Measurements from ENCODE around the gene KRTAP12-2.
"Not testable (repeated sequence)": the region's sequence is repeated elsewhere in the genome, so short reads cannot be mapped to it uniquely, and the experiment has no call there.

KRTAP12-2 gene

GRCh38 chr21:44702111-44702972 lies 35.6 kb upstream of the KRTAP12-2 start:
- no peak for DNase-seq (ENCODE audit: low read depth in 2 of 2)

- no peak for DNase-seq (ENCODE audit: low read depth in 2 of 2)
These were observed 34.8 kb upstream of the KRTAP12-2 start for GRCh38 chr21:44701541-44701940.

GRCh38 chr21:44701023-44701400 lies 34.3 kb upstream of the KRTAP12-2 start:
- no peak for DNase-seq (ENCODE audit: low read depth in 2 of 2)

GRCh38 chr21:44700101-44701022 lies 33.6 kb upstream of the KRTAP12-2 start:
- DNase-seq (ENCODE audit: low read depth in 2 of 2), result no peak

GRCh38 chr21:44699502-44700001 lies 32.8 kb upstream of the KRTAP12-2 start:
- DNase-seq (ENCODE audit: low read depth in 2 of 2), result no peak

GRCh38 chr21:44697811-44698734 lies 31.3 kb upstream of the KRTAP12-2 start:
- no peak for DNase-seq (ENCODE audit: low read depth in 2 of 2)

- not testable (repeated sequence) for DNase-seq (ENCODE audit: low read depth in 2 of 2)
These were observed 30.6 kb upstream of the KRTAP12-2 start, which contains the start of gene KRTAP10-12 for GRCh38 chr21:44697172-44697810. KRTAP10-12 (plus strand) TSS chr21:44697172; CDS start chr21:44697202, 30 bp downstream.

- no peak for DNase-seq (ENCODE audit: low read depth in 2 of 2)
These were observed 29.8 kb upstream of the KRTAP12-2 start for GRCh38 chr21:44696572-44696971.

- no peak for DNase-seq (ENCODE audit: low read depth in 2 of 2)
These were observed 28.9 kb upstream of the KRTAP12-2 start for GRCh38 chr21:44695641-44696040.

- DNase-seq (ENCODE audit: low read depth in 2 of 2), result no peak
These were observed 28.5 kb upstream of the KRTAP12-2 start for GRCh38 chr21:44695184-44695583.

GRCh38 chr21:44694776-44695175 lies 28.0 kb upstream of the KRTAP12-2 start:
- DNase-seq (ENCODE audit: low read depth in 2 of 2), result no peak

GRCh38 chr21:44692798-44693512 lies 26.2 kb upstream of the KRTAP12-2 start:
- no peak for DNase-seq (ENCODE audit: low read depth in 2 of 2)

- no peak for DNase-seq (ENCODE audit: low read depth in 2 of 2)
These were observed 25.0 kb upstream of the KRTAP12-2 start for GRCh38 chr21:44691686-44692085.

- not testable (repeated sequence) for DNase-seq (ENCODE audit: low read depth in 2 of 2)
These were observed 23.0 kb upstream of the KRTAP12-2 start for GRCh38 chr21:44689740-44690139.

GRCh38 chr21:44687671-44688070 lies 20.9 kb upstream of the KRTAP12-2 start:
- no peak for DNase-seq (ENCODE audit: low read depth in 2 of 2)

GRCh38 chr21:44686843-44687561 lies 20.3 kb upstream of the KRTAP12-2 start:
- no peak for DNase-seq (ENCODE audit: low read depth in 2 of 2)

- no peak for DNase-seq (ENCODE audit: low read depth in 2 of 2)
These were observed 19.5 kb upstream of the KRTAP12-2 start for GRCh38 chr21:44686000-44686781.

- DNase-seq (ENCODE audit: low read depth in 2 of 2), result not testable (repeated sequence)
These were observed 18.3 kb upstream of the KRTAP12-2 start for GRCh38 chr21:44685050-44685449.

- no peak for DNase-seq (ENCODE audit: low read depth in 2 of 2)
These were observed 17.8 kb upstream of the KRTAP12-2 start for GRCh38 chr21:44684483-44684882.

Measured in stimulated activated CD8-positive, alpha-beta memory T cell treated with anti-CD3 and anti-CD28 coated beads, Interleukin-15, amount 100 ng/mL, for 4 hours (primary cell).